GM12865 (cell line): ENCODE measurements around the gene MKKS.

Experiments used
- DNase-seq: peaks from one replicate; pipeline ENCODE4 v3.0.0; 2010; ENCODE audit warnings: low read depth
- H3K4me3 ChIP-seq: 2 replicates; pipeline ENCODE4 v1.5.1; 2011; ENCODE audit warnings: mild to moderate bottlenecking, low read depth, low read length, control low read depth
- CTCF ChIP-seq: IDR thresholded peaks from 2 replicates; pipeline ENCODE4 v1.5.1; 2011; ENCODE audit warnings: low read length, control low read depth, low read depth, inconsistent platforms; ENCODE audit not compliant: insufficient read depth; ENCODE audit errors: missing control alignments

MKKS gene

DNA sequence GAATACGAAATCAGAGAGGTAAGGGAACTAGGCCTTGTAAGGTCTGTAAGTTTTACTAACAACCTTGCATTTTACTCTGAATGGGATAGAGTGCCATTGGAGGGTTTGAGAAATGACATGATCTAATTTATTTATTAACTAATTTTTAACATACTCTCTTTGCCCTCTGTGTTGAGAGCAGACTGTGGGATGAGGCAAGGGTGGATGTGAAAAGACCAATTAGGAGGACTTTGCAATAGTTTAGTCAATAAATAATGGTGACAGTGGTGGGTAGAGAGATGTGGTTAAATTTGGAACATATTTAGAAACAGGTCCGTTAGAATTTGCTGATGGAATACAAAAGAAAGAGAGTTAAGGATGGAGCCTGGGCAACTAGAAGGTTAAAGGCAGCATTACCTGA lies 60.0 kb downstream of the MKKS start:
- no peak for DNase-seq
- TF ChIP-seq CTCF, result no peak
- no peak overlapping the region for H3K4me3 ChIP-seq

- no peak for DNase-seq
- TF ChIP-seq CTCF, result no peak
- no peak overlapping the region for H3K4me3 ChIP-seq
Measured at GRCh38 chr20:10371467-10371866, 62.6 kb downstream of the MKKS start.

DNA sequence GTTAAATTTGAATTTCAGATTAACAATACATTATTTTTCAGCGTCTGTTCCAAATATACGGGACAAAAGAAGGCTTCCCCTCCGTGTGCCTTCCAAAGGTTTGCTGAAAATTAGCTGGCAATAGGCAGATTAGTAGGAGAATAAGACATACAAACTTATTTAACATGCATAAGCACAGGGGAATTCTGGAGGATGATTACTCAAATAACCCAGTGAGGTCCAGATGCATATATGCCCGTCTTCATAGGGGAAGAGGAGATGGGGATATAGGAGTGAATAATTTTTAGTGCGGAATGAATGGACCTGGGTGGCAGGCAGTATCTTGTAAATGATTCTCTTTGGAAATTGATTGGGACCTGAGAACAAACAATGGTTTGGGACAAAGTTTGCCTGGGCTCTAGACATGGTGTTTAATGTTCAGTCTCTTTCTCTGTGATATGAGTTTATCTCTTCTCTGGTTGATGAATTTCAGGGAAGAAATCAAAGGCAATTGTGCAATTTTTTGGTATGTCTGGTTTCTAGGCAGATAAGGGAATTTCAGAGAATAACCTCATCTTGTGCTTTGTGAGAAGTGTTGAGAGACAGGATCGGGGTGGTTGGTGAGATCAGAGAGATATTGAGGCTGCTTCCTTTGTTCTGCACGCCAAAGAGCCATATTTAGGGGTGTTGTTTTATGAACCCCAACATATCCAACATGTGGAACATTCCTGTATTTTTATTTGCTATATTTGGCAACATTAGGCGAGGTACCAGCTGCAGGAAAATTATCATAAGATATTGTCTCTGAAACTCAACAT lies 63.7 kb downstream of the MKKS start:
- DNase-seq, result no peak
- no peak overlapping the region for H3K4me3 ChIP-seq
- no peak for TF ChIP-seq CTCF

DNA sequence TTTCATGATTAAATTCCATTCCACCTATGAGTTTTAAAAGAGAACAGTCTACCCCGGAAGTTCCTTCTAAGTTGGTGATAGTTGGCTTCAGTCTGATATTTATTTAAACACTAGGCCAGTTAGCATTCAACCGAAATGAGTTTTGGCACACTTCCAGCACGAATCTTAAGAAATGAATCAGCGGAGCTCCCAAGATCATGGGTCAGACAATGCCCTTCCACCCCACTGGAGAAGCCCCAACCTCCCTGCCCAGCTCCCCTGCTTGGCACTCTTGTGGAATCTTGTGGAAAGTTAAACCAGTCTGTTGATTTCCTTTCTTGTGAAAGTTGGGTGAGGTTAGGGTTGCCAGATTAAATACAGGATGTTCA lies 64.3 kb downstream of the MKKS start:
- DNase-seq, result no peak
- no peak for TF ChIP-seq CTCF
- H3K4me3 ChIP-seq, result no peak overlapping the region

DNA sequence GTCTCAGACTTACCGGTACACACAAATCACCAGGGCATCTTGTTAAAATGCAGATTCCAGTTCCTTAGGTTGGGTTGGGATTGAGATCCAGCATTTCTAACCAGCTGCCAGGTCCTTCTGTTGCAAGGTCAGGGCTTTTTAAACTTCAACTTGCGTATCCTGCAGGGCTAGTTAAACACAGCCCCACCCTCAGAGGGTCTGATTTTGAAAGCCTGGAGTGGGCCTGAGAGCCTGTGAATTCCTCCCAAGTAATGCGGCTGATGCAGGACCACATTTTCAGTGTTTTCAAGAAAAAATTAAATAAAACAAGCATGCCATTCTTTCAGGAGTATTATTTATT lies 65.3 kb downstream of the MKKS start:
- H3K4me3 ChIP-seq, result no peak overlapping the region
- no peak for TF ChIP-seq CTCF
- no peak for DNase-seq

- no peak for TF ChIP-seq CTCF
- no peak overlapping the region for H3K4me3 ChIP-seq
- DNase-seq, result no peak
Measured at GRCh38 chr20:10367943-10368701, 65.9 kb downstream of the MKKS start.

DNA sequence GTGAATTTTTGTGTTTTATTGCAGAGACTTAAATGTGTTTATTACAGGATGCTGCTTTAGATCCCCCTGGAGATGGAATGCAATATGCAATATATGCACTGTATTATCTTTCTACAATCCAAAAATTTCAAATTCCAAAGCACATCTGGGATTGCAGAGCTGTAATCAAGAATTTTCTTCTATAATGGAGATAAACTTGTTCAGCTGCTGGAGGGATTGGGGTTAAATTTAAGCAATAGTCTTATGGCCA lies 66.4 kb downstream of the MKKS start:
- no peak for TF ChIP-seq CTCF
- no peak overlapping the region for H3K4me3 ChIP-seq
- no peak for DNase-seq
